Activated CD8-positive, alpha-beta memory T cell treated with anti-CD3 and anti-CD28 coated beads, Interleukin-2, amount 50 U/mL, for 24 hours (primary cell): Measurements from ENCODE around the gene ZNF701.
A peak's percentile ranks its signal among the peaks of the same experiment; 100 is the strongest.
"Not testable (repeated sequence)": the region's sequence is repeated elsewhere in the genome, so short reads cannot be mapped to it uniquely, and the experiment has no call there.

ENCODE experiments used
- DNase-seq: peaks from one replicate; pipeline ENCODE4 v3.0.0-alpha.2; 2020; ENCODE audit errors: extremely low read depth

Gene ZNF701

GRCh38 chr19:52566121-52566520 lies 4.0 kb upstream of the ZNF701 start:
- DNase-seq, result no peak

GRCh38 chr19:52566588-52566987 lies 3.5 kb upstream of the ZNF701 start:
- DNase-seq, result no peak

GRCh38 chr19:52567921-52568320 lies 2.2 kb upstream of the ZNF701 start:
- DNase-seq, result no peak

- not testable (repeated sequence) for DNase-seq
These were observed 468 bp upstream of the ZNF701 start for GRCh38 chr19:52569638-52569999.

GRCh38 chr19:52584736-52585440 lies 14.8 kb downstream of the ZNF701 start:
- no peak for DNase-seq

GRCh38 chr19:52585604-52586003 lies 15.5 kb downstream of the ZNF701 start:
- no peak for DNase-seq

GRCh38 chr19:52590728-52591127 lies 20.6 kb downstream of the ZNF701 start:
- no peak for DNase-seq

- no peak for DNase-seq
These were observed 22.2 kb downstream of the ZNF701 start for GRCh38 chr19:52592301-52592700.

GRCh38 chr19:52593441-52593840 lies 23.4 kb downstream of the ZNF701 start:
- not testable (repeated sequence) for DNase-seq

GRCh38 chr19:52599241-52599640 lies 29.2 kb downstream of the ZNF701 start:
- no peak for DNase-seq

- no peak for DNase-seq
These were observed 30.5 kb downstream of the ZNF701 start for GRCh38 chr19:52600639-52601024.

GRCh38 chr19:52601025-52601973 lies 31.2 kb downstream of the ZNF701 start:
- peak; percentile 86 for DNase-seq

- not testable (repeated sequence) for DNase-seq
These were observed 31.9 kb downstream of the ZNF701 start for GRCh38 chr19:52601974-52602366.

GRCh38 chr19:52602941-52603340 lies 32.9 kb downstream of the ZNF701 start:
- DNase-seq, result no peak

- no peak for DNase-seq
These were observed 33.6 kb downstream of the ZNF701 start for GRCh38 chr19:52603558-52604207.

GRCh38 chr19:52613299-52613906 lies 43.3 kb downstream of the ZNF701 start:
- no peak for DNase-seq

GRCh38 chr19:52621376-52621775 lies 51.3 kb downstream of the ZNF701 start:
- DNase-seq, result no peak

GRCh38 chr19:52622261-52622660 lies 52.2 kb downstream of the ZNF701 start:
- no peak for DNase-seq

GRCh38 chr19:52626915-52627314 lies 56.8 kb downstream of the ZNF701 start:
- no peak for DNase-seq

GRCh38 chr19:52627441-52627840 lies 57.4 kb downstream of the ZNF701 start:
- not testable (repeated sequence) for DNase-seq

GRCh38 chr19:52635786-52636570 lies 65.9 kb downstream of the ZNF701 start:
- no peak for DNase-seq
